Right lung (tissue), 5 donors: ENCODE data around the gene TBX2. TPM values are rescaled to one million over a fixed set of nuclear protein-coding genes. Genes with fewer than 3 reads are reported as not detected.

Experiments used
- DNase-seq, 2 donors: peaks; one replicate each; pipeline ENCODE4 v3.0.0-alpha.2; 2013
- polyA plus RNA-seq, 5 donors: library from polyadenylated mRNA; unstranded; fragments of 120-200 nt; gene quantifications; one replicate each; pipeline versions ENCODE4 v1.2.1 to v1.2.3, GENCODE V29; 2013; ENCODE audit warnings: inconsistent platforms in 1 of 5, low replicate concordance in 1 of 5; ENCODE audit not compliant: insufficient read length in 5 of 5, insufficient read depth in 1 of 5

TBX2 gene
- polyA plus RNA-seq, 5 donors = 132 to 258 (median 183) TPM

DNA sequence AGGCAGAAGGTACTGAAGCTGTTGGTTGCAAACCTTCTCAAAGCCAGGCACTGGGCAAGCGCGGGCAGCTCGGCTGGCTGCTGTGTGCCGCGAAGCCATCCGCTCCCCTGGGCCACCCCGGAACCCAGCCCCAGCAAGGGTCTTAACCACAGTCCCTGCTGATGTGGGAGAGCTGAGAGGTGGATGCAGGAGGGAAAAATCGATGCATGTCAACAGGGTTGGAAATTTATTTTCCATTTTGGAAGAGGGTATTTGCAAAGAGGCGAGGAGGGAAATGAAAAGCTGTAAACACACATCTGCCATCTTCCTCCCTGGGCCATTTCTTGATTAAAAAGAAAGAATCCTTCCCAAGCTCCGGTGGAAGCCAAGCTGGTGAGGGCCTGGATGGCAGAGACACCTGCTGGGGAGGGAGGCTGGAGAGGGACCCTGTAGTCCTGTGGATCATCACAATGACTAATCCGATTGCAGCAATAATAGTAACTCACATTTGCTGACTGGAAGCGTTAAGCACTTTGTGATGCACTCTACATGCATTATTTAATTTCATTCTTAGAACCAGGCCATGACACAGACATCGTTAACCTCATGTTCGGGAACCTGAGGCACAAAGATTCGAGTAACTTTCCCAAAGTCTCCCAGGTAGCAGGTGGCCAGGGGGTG, 13.9 kb upstream of the TBX2 start:
- DNase-seq = no peak

DNA sequence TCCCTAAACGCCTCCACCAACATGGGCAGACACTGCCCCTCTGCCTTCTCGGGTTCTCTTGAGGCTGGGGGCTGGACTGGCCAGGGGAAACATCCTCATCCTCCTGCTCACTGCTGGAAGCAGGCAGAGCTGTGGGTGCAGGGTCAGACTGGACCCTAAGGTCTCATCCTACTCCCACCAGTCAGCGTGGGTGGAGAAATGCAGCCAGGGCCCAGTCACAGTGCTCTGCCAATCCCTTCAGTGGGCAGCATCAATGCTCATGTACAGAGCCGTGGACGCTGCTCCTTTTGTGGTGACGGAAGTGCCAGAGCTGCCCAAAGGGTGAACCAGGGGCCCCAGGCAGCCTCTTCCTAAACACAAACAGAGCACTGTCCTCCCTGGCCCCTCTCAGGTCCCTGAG, 13.4 kb upstream of the TBX2 start:
- DNase-seq = no peak

DNA sequence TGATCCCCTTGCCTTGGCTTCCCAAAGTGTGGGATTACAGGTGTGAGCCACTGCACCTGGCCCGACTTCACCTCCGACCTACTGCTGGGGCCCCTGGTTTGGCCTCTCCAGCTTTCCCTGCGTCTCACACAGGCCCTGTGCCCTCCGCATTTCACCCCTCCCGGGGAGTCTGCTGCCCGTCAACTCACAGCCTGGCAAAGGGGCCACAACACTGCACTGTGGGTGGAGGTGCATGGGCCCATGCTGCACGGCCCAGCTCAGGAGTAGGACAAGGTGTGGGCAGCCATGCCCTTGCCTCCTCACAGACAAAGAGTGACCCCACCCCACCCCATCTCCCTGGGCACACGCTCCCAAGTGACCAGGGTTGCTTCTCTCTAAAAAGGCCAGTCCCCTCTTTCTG, 12.6 kb upstream of the TBX2 start:
- DNase-seq = no peak

DNA sequence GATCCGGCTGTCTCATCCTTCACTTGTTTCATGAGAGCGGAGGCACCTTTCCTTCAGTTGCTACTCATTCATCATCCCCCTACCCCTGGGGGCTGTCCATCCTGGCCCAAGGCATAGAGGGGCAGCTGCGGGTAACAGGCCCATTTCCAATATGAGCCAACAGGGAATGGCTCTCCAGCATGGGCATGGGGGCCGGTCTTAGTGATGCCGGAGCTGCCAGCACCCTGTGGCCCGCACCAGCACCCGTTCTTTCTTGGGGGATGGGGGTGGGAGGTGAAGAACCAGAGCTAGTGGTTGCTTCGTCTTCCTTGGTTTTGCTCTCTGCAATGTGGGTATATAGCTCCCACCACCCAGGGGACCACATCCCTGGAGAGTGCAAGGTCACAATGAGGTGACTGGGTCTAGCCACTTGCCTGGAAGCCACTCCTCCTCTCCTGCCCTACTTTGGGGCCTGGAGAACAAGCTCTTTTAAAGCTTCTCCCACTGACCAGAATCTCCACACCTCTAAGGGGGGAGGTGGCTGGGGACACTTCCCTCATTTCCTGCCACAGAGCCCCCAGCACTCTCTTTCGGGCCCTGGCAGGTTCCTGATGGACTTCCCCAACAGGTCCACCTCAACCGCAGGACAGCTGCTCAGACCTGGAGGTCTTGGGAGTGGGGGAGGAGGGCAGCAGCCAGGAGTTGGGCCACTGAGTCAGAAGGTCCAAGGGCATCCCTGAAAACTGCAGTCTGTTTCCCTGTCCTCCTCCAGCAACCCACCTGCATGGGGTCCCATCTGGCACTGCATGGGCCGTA, 11.9 kb upstream of the TBX2 start:
- no peak for DNase-seq

DNA sequence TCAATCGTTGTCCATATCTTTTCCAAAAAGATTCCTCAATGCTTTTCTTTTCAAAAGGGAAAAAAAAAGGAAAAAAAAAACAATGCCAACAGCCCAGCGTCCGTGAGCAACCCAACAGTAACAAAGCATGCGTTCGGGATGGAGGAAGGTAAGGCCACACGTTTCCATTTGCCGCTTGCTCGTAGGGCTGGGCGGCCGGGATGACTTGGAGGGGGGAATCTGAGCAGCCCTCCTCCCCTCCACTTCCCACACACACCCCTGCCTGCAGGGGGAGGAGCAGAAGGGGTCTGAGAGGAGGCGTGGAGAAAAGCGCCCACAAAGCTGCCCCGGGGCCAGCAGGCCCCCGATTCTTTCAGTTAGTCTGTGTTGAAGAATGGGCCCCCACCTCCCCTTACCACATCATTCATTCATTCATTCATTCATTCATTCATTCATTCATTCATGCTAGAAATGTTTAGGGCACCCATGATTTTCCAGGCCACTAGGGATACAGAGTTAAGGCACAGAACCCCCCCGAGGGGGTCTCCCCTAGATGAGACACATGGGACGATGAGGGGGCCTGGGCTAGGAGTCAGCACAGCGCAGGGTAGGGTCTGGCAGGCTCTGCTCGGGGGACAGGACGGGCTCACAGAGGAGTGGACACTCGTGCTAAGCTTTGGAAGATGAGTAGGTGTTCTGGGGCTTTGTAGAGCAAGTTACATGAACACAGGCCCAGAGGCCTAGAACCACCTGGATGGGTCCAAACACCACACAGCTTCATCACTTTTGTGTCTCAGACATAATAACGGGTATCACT, 10.9 kb upstream of the TBX2 start:
- DNase-seq = no peak

DNA sequence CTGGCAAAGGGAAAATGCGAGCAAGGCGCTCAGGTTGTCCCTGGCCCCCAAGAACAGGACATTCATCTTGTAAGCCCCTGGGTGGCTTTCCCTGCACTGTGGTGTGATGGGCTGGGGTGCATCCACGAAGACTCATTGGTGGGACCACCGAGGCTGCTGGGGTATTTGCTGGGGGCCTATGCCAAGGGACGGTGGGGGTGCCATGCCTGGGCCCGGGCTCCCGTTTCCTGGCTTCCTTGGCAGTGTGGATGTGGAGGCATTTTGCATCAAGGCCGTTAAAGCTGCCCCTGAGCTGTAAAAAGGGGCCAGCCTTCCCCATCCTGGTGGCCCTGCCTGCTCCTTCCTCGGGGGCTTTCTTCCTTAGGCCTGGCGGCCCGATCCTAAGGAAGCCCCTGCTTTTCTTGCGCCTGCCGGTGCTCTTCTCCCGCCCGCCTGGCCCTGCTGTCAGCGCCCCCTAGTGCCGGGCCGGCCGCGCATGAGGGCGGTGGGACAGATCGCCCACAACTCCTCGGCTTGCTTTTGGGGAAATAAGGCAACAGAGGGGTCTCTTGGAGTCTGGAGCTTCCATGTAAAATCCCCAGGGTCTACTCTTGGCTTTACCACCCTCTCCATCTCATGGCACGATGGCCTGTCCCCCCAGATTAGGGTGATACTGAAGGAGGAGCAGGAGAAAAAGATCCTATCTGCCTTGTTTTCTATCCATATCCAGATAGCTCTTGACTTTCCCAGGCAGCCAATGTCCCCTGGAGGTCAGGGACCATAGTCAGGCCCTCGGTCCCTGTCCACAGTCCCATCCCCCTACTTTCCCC, 9.8 kb upstream of the TBX2 start:
- DNase-seq = no peak

DNA sequence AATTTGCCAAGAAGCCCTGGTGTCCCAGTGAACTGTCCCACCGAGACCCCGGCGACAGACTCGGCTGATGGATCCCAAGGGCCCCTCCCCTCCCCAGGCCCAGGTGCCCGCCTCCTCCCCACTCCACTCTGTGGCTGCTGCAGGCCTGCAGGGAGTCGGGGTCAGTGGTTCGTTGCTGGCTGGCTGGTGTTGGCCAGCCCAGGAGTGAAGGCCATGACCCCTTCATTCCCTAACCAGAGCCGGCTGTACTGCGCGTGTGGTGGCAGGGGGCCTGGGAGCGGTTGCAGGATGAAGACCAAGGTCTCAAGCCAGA, 9.2 kb upstream of the TBX2 start:
- DNase-seq = no peak

DNA sequence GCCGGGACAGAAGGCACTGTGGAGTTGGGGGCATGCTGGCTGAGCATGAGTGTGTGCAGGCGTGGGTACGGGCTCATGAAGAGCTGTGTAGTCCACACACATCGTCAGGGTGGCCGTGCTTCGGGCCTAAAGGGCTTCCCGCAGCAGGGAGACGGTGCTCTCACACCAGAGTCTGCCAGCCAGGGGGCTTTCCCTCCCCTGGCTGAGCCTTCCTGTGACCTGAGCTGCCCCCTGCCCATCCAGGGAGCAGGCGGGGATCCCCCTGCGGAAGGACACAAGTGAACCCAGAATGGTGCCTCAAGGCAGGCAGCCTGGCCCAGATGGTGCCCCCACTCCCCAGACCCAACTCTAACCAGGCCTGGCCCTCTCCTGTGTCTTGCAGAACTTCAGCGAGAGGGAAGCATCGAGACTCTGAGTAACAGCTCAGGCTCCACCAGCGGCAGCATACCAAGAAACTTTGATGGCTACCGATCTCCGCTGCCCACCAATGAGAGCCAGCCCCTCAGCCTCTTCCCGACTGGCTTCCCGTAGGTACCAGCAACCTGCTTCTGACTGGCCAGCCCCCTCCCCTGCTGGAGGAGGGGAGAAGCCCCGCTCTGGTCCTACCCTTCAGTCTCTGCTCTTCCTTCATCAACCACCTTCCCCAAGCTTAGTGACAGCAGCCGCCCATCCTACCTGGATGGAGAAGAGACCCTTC, 7.9 kb upstream of the TBX2 start:
- no peak for DNase-seq

DNA sequence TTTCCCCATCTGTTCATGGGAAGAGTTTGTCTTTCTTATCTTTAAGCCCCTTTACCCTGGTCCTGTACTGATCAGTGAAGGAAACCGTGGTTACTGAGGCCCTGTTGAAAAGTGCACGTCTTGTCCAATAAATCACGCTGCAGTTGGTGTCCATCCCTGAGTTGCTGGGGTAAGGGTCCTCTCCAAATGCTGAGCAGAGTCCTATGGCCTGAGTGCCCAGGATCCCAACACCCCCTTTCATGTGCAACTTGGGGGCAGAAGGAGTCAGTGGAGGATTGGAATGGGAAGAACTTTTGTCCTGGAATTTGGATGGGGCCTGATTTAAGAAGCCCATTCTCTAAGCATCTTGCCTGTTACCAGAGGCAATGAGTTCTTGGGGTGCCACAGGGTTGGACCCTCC, 7.0 kb upstream of the TBX2 start:
- DNase-seq = no peak

DNA sequence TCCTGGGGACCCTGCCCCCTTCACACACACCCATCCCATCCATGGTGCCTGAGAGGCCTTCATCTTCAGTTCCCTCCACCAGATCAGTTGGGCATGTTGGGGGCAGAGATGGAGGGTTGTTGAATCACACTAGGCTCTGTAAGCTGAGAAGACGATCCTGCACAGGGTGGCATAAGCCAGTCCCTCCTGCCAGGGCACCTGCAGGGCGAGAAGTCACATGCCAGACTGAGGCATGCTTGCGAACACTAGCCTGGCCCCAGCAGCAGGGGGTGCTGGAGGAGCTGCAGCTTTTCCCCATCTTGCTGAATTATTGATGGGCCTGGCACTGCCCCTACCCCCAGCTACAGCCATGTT, 6.1 kb upstream of the TBX2 start:
- no peak for DNase-seq

DNA sequence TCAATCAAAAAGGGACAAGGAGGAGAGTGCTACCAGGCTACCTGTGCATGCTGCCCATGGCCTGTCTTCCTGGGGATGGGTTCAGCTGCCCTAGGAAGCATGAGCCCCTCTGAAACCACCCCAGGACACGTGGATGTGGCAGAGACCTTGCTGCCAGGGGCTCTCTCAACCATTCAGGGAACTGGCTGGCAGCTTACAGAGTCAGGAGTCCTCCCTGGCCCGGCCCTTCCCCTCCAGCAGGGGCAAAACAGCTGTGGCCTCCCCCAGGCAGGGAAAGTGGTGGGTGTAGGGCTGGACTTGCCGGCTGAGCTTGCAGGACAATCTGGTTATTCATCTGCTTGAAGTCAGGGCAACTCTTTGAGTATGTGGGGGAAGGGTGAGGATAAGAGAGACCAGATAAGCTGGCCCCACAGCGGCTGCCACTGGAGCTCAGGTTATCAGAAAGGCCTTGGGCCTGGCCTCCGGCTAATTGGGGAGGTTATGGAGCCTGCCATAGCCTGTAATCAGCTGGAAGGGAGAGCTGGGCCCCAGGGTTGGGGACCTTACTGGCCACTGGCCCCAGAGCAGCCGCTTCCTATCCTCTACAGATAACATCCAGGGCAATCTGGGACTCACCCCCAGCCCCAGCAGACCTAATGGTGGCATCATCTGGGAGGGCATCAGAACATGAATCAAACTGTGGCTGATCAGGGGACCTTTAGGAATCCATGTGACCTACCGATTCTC, 5.6 kb upstream of the TBX2 start:
- DNase-seq = no peak

DNA sequence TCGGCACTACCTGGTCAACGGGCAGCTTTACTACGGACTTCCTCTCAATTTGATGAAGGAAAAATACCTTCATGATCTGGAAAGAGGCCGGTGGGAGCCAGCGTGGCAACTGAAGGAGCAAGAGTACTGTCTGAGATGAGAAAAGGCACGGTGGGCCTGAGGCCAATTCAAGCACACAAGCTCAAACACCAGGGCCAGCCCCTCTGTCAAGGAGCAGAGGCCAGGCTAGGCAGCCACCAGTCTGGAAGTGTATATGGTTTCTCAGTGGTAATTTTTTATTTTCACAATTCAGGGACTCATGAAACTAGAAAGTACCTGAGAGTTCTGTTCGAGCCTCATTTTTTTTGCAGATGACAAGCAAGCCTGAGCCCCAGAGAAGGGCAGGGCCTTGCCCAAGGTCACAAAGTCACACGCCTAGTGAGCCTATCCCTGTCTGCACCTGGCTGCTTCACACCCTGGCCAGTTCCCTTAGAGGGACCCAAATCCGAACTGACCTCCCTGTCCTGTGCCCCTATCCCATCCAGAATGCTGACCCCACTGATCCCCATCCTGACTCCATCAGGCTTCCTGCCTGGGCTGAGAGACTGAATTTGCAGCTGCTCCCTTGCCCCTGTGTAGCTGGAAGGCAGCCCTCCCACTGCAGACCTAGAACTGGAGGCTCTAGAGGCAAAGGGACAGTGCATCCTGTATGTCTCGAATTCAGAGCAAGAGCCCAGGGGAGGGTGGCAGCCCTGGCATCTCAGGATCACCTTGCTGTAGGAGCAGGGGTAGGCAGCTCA, 4.8 kb upstream of the TBX2 start:
- DNase-seq = no peak

DNA sequence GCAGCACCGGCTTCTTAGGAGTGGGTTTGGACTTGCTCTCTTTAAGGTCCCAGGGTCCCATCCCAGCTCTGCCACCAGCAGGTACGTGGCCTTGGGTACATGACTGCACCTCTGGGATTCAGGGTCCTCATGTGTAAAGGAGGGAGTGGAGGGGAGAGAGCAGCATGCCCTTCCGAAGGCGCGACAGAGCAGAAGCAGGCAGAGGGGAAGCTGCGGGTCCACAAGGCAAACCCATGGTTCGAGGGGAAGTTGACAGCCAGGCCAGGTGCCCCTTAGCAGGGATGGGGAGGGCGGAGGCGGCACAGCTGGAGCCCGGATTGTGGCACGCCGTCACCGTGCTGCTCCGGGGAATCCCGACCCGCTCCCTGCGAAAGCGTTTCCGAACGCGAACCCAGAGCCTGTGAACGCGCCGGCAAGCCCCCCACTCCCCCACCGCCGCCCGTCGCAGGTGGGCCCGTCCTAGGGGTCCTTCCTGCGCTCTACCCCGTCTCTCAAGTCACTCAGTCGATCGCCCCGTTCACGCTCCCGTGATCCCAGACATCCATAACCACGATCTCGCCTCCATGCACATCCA, 4.1 kb upstream of the TBX2 start:
- no peak for DNase-seq

DNA sequence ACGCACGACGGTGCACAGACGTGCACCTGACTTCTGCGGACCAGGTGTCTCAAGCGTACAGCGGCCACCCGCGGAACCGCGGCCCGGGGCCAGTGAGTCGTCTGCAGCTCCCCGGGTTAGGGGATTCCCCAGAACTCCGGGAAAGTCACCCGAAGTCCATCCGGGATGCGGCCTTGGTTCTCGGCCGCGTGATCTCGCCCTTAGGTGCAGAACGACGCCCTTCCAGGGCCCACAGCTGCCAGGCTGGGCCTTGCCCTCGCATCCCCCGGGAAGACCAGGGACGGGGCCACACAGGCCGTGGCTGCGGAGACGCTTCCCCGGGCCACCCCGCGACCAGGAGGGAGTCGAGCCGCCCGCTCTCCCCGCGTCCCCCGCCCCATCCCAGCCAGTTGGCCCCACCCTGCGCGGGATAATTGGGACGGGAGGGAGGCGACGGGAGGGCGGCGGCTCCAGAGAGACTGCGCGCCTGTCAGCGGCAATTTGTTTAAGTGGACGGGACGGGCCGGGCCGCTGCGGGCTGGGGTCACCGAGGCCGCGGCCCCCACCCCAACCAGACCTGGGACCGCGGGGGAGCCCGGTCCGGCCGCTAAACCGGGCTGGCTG, 3.6 kb upstream of the TBX2 start:
- DNase-seq = no peak

DNA sequence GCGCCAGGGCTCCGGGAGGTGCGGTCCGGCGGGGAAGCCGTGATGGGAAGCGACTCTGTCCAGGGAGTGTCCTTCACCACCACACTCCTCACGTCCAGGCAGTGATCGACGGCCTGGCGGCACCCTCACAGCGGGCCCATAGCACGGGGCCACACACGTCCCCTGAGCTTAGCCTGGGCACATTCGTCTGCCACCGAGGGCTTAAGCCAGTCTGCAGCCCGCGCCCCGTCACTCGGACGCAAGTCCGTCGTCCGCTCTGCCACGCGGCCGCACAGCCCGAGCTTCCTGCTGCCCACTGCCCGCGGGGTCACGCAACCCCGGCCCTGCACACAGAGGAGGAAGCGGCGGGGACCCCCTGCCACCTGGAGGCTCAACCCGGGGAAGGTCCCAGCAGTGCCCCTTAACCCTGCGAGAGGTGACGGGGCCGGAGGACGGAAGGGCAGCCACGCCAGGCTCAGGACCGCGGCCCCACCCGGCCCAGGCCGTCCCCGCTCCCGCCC, 3.0 kb upstream of the TBX2 start:
- DNase-seq = no peak

DNA sequence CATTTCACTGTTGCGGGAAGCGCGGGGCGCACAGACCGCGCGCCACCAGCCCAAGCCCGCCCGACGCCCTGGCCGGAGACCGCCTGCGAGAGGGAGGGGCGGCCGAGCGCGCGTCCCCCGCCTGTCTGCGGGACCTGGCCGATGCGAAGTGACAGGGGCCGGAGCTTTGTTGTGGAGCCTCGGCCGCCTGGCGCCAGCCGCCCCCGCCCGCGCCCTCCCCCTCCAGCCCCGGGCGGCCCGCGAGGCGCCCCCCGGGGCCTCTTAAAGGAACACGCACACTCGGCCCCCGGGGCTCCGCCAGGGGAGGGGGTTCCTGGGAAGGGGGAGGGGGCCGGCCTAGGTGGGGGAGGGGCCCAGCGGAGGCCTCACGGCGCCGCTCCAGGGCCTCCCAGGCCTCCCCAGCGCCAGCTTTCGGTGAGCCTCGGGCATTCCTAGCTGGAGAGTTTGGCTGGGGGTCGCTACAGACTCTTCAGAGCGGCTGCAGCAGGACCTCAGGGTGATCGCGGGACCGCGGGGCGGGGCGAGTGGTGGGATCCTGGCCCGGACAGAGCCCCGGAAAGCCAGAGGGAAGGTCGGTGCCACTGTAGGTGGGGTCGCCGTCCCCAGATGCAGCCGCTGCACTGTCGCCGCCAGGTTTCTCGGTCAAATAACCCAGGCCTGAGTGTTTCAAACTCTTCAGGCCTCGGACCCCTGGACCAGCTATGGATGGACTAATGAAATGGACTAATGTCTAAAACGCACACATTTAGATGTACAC, 2.4 kb upstream of the TBX2 start:
- peak; percentile 81 to 84 for DNase-seq

DNA sequence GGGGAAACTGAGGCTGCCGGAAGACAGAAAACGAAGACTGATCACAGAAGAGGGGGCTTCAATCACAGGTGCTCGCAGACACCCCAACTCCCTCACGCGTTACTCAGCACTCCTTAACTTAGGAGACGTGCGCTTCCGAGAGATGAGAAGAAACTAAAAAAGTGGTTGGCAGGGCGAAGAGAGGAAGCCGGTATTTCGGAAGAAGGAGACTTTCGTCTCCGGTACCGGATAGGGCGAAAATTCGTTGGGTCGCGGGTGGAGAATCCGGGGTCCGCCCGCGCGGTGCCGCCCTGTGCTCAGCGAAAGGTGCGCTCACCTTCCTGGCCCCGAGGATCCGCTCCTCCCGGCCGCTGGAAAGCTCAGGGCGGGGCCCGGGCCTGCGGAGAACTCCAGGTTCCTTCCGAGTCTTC, 917 bp upstream of the TBX2 start:
- DNase-seq = no peak

DNA sequence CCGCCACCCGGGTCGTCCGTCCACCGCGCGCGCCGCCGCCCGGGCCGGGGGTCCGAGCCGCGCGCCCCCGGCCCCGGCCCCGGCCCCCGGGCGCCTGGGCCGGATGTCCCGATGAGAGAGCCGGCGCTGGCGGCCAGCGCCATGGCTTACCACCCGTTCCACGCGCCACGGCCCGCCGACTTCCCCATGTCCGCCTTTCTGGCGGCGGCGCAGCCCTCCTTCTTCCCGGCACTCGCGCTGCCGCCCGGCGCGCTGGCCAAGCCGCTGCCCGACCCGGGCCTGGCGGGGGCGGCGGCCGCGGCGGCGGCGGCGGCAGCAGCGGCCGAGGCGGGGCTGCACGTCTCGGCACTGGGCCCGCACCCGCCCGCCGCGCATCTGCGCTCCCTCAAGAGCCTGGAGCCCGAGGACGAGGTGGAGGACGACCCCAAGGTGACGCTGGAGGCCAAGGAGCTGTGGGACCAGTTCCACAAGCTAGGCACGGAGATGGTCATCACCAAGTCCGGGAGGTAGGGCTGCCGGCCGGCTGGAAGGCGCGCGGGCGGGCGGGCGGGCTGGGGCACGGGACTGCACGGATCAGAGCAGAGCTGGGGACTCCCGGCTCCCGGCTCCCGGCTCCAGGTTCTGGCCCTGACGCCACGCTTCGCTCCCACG, 548 bp downstream of the TBX2 start:
- DNase-seq = no peak
